T47D (cell line): ENCODE measurements around the gene TASOR2.

Experiments
- DNase-seq, 2 experiments: peaks; one replicate each; pipeline versions ENCODE4 v3.0.0 to v3.0.0-alpha.2; 2011 to 2012; ENCODE audit warnings: low read depth in 1 of 2, low spot score in 1 of 2
- JUND ChIP-seq: IDR thresholded peaks from 2 replicates; pipeline ENCODE4 v1.6.1; 2012; ENCODE audit warnings: low read depth
- in situ Hi-C: cut with HindIII; loops from 2 replicates; pipeline ENCODE4 v1.10.0; 2016; ENCODE audit warnings: low sequenced_read_pairs, low pct_unique_long_range_greater_than_20kb

The TASOR2 gene

DNA sequence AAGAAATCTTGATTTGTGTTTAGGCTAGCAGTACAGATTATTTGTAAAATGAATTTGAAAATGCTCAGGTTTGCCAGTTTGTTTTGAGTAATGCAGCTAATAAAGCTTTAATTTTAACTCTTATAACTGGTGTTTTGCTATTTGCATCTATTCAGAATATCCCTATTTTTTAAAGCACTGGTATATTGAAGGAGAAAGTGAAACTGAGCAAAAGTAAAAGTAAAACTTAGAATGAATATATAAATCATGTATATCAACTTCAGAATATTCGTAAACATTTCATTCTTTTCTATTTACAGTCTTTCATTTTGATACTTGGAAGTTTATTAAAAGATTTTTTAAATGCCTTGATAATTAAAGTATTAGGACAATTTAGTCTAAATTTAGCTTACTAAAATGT lies 26.2 kb downstream of the TASOR2 start:
- in situ Hi-C loops = no loop called here
- no peak for DNase-seq
- no peak for TF ChIP-seq JUND

DNA sequence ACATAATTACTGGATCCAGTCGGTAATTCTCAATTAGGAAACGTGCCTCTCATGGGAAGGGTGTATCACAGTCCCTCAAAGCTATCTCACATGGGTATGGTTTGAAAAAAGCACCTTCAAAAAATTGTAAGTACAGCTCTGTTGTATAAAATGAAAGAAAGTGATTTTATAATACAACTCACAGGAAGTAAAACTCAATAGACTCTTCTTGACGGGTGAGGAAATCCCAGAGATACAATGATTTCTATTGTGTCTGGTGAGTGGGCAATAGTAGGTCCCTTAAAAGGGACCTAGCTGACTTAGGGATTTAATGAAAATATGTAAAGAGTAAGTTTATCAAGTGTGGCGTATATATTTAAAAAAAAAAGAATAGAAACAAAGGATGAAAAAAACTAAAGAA lies 27.0 kb downstream of the TASOR2 start:
- in situ Hi-C loops = no loop called here
- DNase-seq = no peak
- no peak for TF ChIP-seq JUND

DNA sequence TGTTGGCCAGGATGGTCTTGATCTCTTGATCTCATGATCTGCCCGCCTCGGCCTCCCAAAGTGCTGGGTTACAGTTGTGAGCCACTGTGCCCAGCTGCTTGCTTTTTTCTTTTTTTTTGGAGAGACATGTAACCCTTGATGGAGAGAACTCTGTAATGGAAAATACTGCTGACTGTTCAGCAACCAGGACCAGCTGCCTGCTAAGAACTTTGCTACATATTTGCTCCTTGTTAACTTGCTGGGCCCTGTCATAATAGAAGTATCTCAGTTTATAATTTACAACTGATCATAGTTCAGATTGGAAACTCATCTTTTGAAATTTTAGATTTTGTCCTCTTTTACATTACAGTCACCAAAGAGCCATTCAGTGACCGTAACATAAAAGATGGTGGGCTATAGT lies 34.9 kb downstream of the TASOR2 start:
- TF ChIP-seq JUND = no peak
- DNase-seq = no peak
- in situ Hi-C loops = no loop called here

DNA sequence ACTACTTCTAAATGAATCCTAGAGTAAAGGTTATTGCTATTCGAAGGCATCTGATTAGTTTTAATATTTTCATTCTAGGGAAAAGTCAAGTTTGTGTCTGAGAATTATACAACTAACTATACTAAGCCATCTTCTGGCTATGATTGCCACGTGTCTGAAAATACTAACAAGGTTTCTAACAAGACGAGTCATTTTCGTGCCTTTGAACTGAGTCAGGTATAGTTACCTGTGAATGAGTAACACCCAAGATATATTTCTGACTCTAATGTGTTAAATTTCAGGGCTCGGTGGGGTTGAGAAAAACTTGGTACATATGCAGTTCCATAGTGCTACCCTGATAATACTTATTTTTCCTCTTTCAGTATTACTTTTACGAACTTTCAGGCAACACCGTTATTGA lies 35.5 kb downstream of the TASOR2 start:
- DNase-seq = no peak
- in situ Hi-C loops = no loop called here
- TF ChIP-seq JUND = no peak

DNA sequence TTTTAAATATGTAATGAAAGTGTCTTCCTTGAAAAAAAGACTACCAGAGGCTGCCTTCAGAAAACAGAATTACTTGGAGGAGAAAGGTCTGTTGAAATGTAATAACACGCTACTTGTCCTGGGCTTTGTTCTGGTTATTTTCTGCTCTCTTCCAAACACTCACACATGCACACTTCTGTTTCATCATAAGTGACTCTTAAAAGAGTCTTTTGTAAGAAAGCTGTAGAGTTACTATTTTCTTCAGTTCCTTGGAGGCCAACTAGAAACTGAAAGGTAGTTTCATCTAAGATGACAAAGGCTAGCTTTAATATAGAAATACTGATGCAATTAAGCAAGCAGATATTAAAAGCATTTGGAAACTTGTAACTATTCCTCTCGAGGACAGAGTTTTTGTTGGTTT lies 39.1 kb downstream of the TASOR2 start:
- no peak for TF ChIP-seq JUND
- in situ Hi-C loops = no loop called here
- no peak for DNase-seq

DNA sequence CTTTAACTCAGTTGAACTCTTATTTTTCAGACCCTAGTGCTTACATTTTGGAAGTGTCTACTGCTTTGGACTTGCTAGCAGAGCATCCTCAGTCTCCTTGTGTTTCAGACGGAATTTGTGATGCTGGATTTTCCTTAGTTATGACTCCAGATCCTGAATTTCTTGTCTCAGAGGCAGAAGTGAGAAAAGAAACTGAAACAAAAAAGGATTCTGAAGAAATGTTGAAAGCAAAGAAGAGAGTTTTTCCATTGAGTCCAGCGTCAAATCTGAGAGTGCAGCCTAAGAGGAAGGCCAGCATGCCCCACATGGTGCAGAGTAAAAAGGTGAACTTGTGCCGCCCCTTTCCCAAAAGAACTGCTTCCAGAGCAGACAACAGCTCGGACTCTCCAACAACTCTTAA lies 46.1 kb downstream of the TASOR2 start:
- in situ Hi-C loops = no loop called here
- no peak for DNase-seq
- no peak for TF ChIP-seq JUND

DNA sequence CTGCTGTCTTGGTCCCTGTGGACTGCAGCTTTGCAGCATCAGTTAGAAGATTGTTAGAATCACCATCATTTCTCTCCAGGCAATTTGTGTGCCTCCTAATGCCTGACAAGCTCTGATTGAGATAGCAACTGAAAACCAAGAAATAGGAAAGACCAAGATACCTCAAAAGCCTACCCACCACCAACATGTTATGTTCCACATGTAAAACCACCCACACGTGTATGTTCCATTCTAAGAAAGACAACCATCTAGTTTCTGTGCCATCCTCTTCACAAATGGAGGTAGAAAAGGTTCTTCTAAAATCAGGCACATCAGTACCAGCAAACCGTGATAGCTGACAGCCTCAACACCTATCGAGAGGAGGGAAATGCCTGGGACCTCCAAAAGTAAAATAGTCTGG lies 46.9 kb downstream of the TASOR2 start:
- no peak for DNase-seq
- in situ Hi-C loops = no loop called here
- TF ChIP-seq JUND = no peak

DNA sequence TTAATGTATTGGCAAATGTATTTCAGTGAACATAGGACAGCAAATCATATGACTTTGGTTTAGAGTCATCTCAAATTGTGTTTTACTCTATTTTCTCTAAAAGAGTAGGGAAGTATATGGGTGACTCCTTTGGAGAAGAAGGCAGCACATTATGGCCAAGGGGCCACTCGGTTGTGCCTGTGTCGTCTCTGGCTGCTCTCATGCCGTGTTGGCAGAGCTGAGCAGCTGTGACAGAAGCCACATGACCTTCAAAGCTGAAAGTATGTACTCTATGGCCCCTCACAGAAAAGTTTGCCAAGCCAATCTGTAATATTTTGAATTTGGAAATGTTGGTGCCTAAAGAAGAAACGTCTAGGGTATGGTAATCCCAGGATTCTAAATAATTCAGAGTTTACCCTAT lies 47.5 kb downstream of the TASOR2 start:
- in situ Hi-C loops = no loop called here
- no peak for TF ChIP-seq JUND
- no peak for DNase-seq
